Activated B cell treated with CpG ODN at 0.5 μM for 24 hours (primary cell): ENCODE measurements around the gene ARL8A. TPM values are rescaled to one million over a fixed set of nuclear protein-coding genes. Genes with fewer than 3 reads are reported as not detected.
A peak's percentile ranks its signal among the peaks of the same experiment; 100 is the strongest.
"Not testable (repeated sequence)": the region's sequence is repeated elsewhere in the genome, so short reads cannot be mapped to it uniquely, and the experiment has no call there.

Experiments used
- ATAC-seq: fragments of 200-7000 bp; cut with Tn5 transposase; one replicate; pipeline ENCODE4 v1.10.0; 2021; ENCODE audit warnings: low read depth, mild to moderate bottlenecking, moderate library complexity
- CTCF ChIA-PET: fragments of 350-600 bp; sonication (Branson Sonifier 250); formaldehyde crosslinking; loops from one replicate; lab custom pipeline; 2021; ENCODE audit warnings: antibody characterized with exemption; lab: Charles Lee
- POLR2A ChIA-PET: fragments of 350-600 bp; sonication (Branson Sonifier 250); formaldehyde crosslinking; loops from one replicate; lab custom pipeline; 2021; ENCODE audit warnings: antibody characterized with exemption; lab: Charles Lee
- DNase-seq: peaks from one replicate; pipeline ENCODE4 v3.0.0; 2022
- H3K27ac Mint-ChIP-seq: one replicate; pipeline ENCODE4 v1.8.0; 2020; ENCODE audit warnings: mixed read lengths
- H3K27me3 Mint-ChIP-seq: one replicate; pipeline ENCODE4 v1.8.0; 2021; ENCODE audit warnings: mixed read lengths
- H3K36me3 Mint-ChIP-seq: one replicate; pipeline ENCODE4 v1.8.0; 2021; ENCODE audit warnings: low read depth, mixed read lengths
- H3K4me1 Mint-ChIP-seq: one replicate; pipeline ENCODE4 v1.8.0; 2021; ENCODE audit warnings: mixed read lengths
- H3K4me3 Mint-ChIP-seq: one replicate; pipeline ENCODE4 v1.8.0; 2020; ENCODE audit warnings: mild to moderate bottlenecking, mixed read lengths
- H3K9me3 Mint-ChIP-seq: one replicate; pipeline ENCODE4 v1.8.0; 2020; ENCODE audit warnings: mixed read lengths
- CTCF ChIP-seq: fragments of 200-600 bp; IDR thresholded peaks from one replicate; pipeline ENCODE4 v1.8.0; 2022; ENCODE audit warnings: antibody characterized with exemption, mild to moderate bottlenecking
- intact Hi-C: fragments of 100-400 bp; cut with micrococcal nuclease; formaldehyde crosslinking; loops from one replicate; pipeline ENCODE4 v1.15.1; 2024
- total RNA-seq: library from RNA; stranded (reverse); gene quantifications from 2 replicates; pipeline ENCODE4 v1.2.3, GENCODE V29; 2022

The ARL8A gene
- total RNA-seq, 1 donor from 2014 or later = 58.0 TPM

- POLR2A ChIA-PET = interaction anchor here (1.3 kb wide), 1 partner anchor 12 kb away, joined by 3 read pairs; the partner anchor contains the start of gene PTPN7
- ATAC-seq (no peak), DNase-seq (no peak)
- H3K4me1 Mint-ChIP-seq = peaks cover 22% of the 10 kb centered on the region
- no peaks in the 10 kb centered on the region for H3K27me3 Mint-ChIP-seq
- peaks cover 45% of the 10 kb centered on the region for H3K36me3 Mint-ChIP-seq
- no peak overlapping the region for H3K4me3 Mint-ChIP-seq
- intact Hi-C loops = loop anchor here (10.0 kb wide), 1 partner anchor 876 kb away; the partner anchor contains the start of gene PPFIA4
- H3K27ac Mint-ChIP-seq = no peak overlapping the region
- CTCF ChIA-PET = no interaction called here
- no peaks in the 10 kb centered on the region for H3K9me3 Mint-ChIP-seq
- TF ChIP-seq CTCF = no peak
Measured at GRCh38 chr1:202148391-202148790, 3.9 kb upstream of the ARL8A start.

- Mint-ChIP-seq H3K9me3 (no peaks in the 10 kb centered on the region), H3K4me3 (no peak overlapping the region), H3K27ac (no peak overlapping the region), H3K4me1 (peaks cover 36% of the 10 kb centered on the region), H3K27me3 (no peaks in the 10 kb centered on the region), H3K36me3 (peaks cover 34% of the 10 kb centered on the region)
- no peak for ATAC-seq
- ChIA-PET POLR2A (interaction anchor here (0.5 to 1.2 kb wide), 2 partner anchors 9 to 183 kb away, joined by 3 to 12 read pairs; no protein-coding TSS in a partner anchor), CTCF (interaction anchor here (1.3 to 2.3 kb wide), 2 partner anchors 14 to 46 kb away, joined by 4 to 6 read pairs; partner anchors contain the start of genes LGR6 and PTPN7)
- TF ChIP-seq CTCF = no peak
- no peak for DNase-seq
- intact Hi-C loops = loop anchor here (10.0 kb wide), 1 partner anchor 878 kb away; the partner anchor contains the start of gene PPFIA4
Measured at GRCh38 chr1:202146993-202147392, 2.5 kb upstream of the ARL8A start.

- no peaks in the 10 kb centered on the region for H3K9me3 Mint-ChIP-seq
- H3K27me3 Mint-ChIP-seq = no peaks in the 10 kb centered on the region
- peak overlapping the region; percentile 38 for H3K4me3 Mint-ChIP-seq
- peaks cover 40% of the 10 kb centered on the region for H3K4me1 Mint-ChIP-seq
- no peak overlapping the region for H3K27ac Mint-ChIP-seq
- ChIA-PET POLR2A (interaction anchor here (0.5 to 1.2 kb wide), 2 partner anchors 10 to 182 kb away, joined by 3 to 12 read pairs; no protein-coding TSS in a partner anchor), CTCF (interaction anchor here (1.5 to 2.3 kb wide), 2 partner anchors 9 to 46 kb away, joined by 4 to 6 read pairs; partner anchors contain the start of gene LGR6)
- no peak for DNase-seq
- intact Hi-C loops = loop anchor here (10.0 kb wide), 1 partner anchor 879 kb away; the partner anchor contains the start of gene PPFIA4
- H3K36me3 Mint-ChIP-seq = peaks cover 30% of the 10 kb centered on the region
- ATAC-seq = no peak
- no peak for TF ChIP-seq CTCF
Measured at GRCh38 chr1:202146279-202146678, 1.7 kb upstream of the ARL8A start.

DNA sequence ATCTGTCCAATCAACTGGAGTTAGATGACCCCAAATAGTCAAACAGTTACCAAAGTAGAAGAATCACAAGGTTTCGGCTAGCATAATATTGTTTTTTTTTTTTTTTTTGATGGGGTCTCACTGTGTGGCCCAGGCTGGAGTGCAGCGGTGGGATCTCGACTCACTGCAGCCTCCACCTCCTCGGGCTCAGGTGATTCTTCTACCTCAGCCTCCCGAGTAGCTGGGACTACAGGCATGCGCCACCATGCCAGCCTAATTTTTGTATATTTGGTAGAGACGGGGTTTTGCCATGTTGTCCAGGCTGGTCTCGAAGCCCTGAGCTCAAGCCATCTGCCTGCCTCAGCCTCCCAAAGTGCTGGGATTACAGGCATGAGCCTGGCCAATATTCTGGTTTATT is 1.2 kb upstream of the ARL8A start:
- H3K9me3 Mint-ChIP-seq, ATAC-seq, POLR2A ChIA-PET, H3K27me3 Mint-ChIP-seq, DNase-seq: not testable (repeated sequence)
- intact Hi-C loops = loop anchor here (10.0 kb wide), 1 partner anchor 879 kb away; the partner anchor contains the start of gene PPFIA4
- peak overlapping the region; percentile 85 for H3K4me3 Mint-ChIP-seq
- peaks cover 28% of the 10 kb centered on the region for H3K36me3 Mint-ChIP-seq
- H3K4me1 Mint-ChIP-seq = peaks cover 43% of the 10 kb centered on the region
- CTCF ChIA-PET = interaction anchor here (1.5 to 2.3 kb wide), 2 partner anchors 9 to 47 kb away, joined by 4 to 6 read pairs; partner anchors contain the start of gene LGR6
- peak overlapping the region; percentile 77 for H3K27ac Mint-ChIP-seq

DNA sequence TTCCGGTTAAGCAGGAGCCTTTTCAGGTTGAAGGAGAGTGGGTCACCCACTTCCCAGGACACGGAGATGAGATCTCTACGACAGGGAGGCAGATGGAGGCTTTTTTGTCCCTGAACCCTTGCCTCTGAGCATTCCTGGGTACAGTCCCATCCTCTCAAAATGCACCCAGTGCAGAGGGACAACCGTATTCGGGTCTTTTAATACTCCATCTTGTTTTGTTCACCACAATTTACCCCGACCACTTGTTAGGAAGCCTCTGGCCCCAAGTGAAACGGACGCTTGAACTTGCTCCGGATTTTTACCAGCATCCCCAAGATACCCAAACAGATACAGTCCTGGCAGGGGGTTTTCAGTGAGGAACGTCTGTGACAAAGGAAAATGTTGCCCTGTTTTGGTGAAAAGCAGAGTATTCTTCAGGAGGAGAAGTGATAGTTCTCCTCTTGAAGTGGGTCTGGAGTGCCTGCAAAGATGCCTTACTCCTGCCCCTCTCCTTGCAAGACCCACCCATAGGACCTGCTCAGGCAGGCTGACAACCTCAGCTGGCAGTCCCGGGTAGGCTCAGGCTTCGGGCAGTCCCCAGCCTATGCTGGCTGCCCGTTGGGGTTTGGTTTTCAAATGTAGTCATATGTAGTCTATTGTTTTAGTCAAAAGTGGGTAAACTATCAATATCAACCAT is 669 bp upstream of the ARL8A start:
- CTCF ChIA-PET = interaction anchor here (1.5 to 2.3 kb wide), 2 partner anchors 10 to 48 kb away, joined by 4 to 6 read pairs; partner anchors contain the start of gene LGR6
- Mint-ChIP-seq H3K4me3 (peak overlapping the region; percentile 85), H3K27ac (peak overlapping the region; percentile 77), H3K4me1 (peaks cover 47% of the 10 kb centered on the region), H3K9me3 (no peaks in the 10 kb centered on the region), H3K27me3 (no peaks in the 10 kb centered on the region), H3K36me3 (peaks cover 30% of the 10 kb centered on the region)
- intact Hi-C loops = loop anchor here (10.0 kb wide), 1 partner anchor 880 kb away; the partner anchor contains the start of gene PPFIA4
- POLR2A ChIA-PET = interaction anchor here (1.4 to 3.4 kb wide), 2 partner anchors 15 to 18 kb away, joined by 5 to 29 read pairs; partner anchors contain the start of gene PTPN7
- ATAC-seq (no peak), DNase-seq (no peak)
- TF ChIP-seq CTCF = no peak
